Mononuclear cell (primary cell): ENCODE results near the gene DLX2. TPM values are rescaled to one million over a fixed set of nuclear protein-coding genes. Genes with fewer than 3 reads are reported as not detected.

Source experiments
- H3K27me3 ChIP-seq: 2 replicates; pipeline ENCODE4 v1.6.0; 2011; ENCODE audit warnings: low read length, control low read depth; ENCODE audit not compliant: insufficient read depth
- H3K4me1 ChIP-seq: 2 replicates; pipeline ENCODE4 v1.5.1; 2011; ENCODE audit warnings: mild to moderate bottlenecking, low read length, control low read depth; ENCODE audit not compliant: insufficient read depth
- H3K4me3 ChIP-seq: 2 replicates; pipeline ENCODE4 v1.5.1; 2011; ENCODE audit warnings: mild to moderate bottlenecking, low read length, moderate library complexity
- H3K9me3 ChIP-seq: 2 replicates; pipeline ENCODE4 v1.5.1; 2011; ENCODE audit warnings: low read depth, mild to moderate bottlenecking, control low read depth, low read length
- total RNA-seq: library from RNA; depleted of rRNA; stranded (reverse); fragments of >200 nt; gene quantifications from one replicate; pipeline ENCODE4 v1.2.3, GENCODE V29; 2012

The DLX2 gene
- total RNA-seq, 1 donor = not detected

GRCh38 chr2:172091761-172092566 lies 10.7 kb downstream of the DLX2 start:
- H3K9me3 ChIP-seq = no peaks in the 10 kb centered on the region
- H3K27me3 ChIP-seq = peaks cover 97% of the 10 kb centered on the region
- no peak overlapping the region for H3K4me3 ChIP-seq
- peaks cover 40% of the 10 kb centered on the region for H3K4me1 ChIP-seq

GRCh38 chr2:172091000-172091641 lies 11.6 kb downstream of the DLX2 start:
- H3K9me3 ChIP-seq = no peaks in the 10 kb centered on the region
- no peak overlapping the region for H3K4me3 ChIP-seq
- peaks cover 97% of the 10 kb centered on the region for H3K27me3 ChIP-seq
- peaks cover 40% of the 10 kb centered on the region for H3K4me1 ChIP-seq

- H3K4me1 ChIP-seq = peaks cover 40% of the 10 kb centered on the region
- no peak overlapping the region for H3K4me3 ChIP-seq
- H3K9me3 ChIP-seq = no peaks in the 10 kb centered on the region
- peaks cover 99% of the 10 kb centered on the region for H3K27me3 ChIP-seq
These were observed 12.4 kb downstream of the DLX2 start for GRCh38 chr2:172090044-172090961.

GRCh38 chr2:172089633-172090032 lies 13.1 kb downstream of the DLX2 start:
- Histone ChIP-seq H3K4me1 (peaks cover 40% of the 10 kb centered on the region), H3K9me3 (no peaks in the 10 kb centered on the region)

GRCh38 chr2:172089005-172089504 lies 13.6 kb downstream of the DLX2 start:
- no peaks in the 10 kb centered on the region for H3K9me3 ChIP-seq
- H3K4me1 ChIP-seq = peaks cover 40% of the 10 kb centered on the region
- H3K27me3 ChIP-seq = peaks cover 99% of the 10 kb centered on the region

More at GRCh38 chr2:172089633-172090032, 13.1 kb downstream of the DLX2 start:
- Histone ChIP-seq H3K27me3 (peaks cover 99% of the 10 kb centered on the region), H3K4me3 (no peak overlapping the region)

GRCh38 chr2:172088245-172089004 lies 14.3 kb downstream of the DLX2 start:
- H3K4me1 ChIP-seq = peaks cover 45% of the 10 kb centered on the region
- no peak overlapping the region for H3K4me3 ChIP-seq
- no peaks in the 10 kb centered on the region for H3K9me3 ChIP-seq
- peaks cover 99% of the 10 kb centered on the region for H3K27me3 ChIP-seq

More at GRCh38 chr2:172089005-172089504, 13.6 kb downstream of the DLX2 start:
- no peak overlapping the region for H3K4me3 ChIP-seq

GRCh38 chr2:172087780-172088244 lies 14.9 kb downstream of the DLX2 start:
- Histone ChIP-seq H3K4me3 (no peak overlapping the region), H3K9me3 (no peaks in the 10 kb centered on the region), H3K4me1 (peaks cover 51% of the 10 kb centered on the region)

GRCh38 chr2:172087207-172087779 lies 15.4 kb downstream of the DLX2 start:
- peaks cover 55% of the 10 kb centered on the region for H3K4me1 ChIP-seq
- H3K4me3 ChIP-seq = no peak overlapping the region
- H3K9me3 ChIP-seq = no peaks in the 10 kb centered on the region
- H3K27me3 ChIP-seq = peaks cover 99% of the 10 kb centered on the region

More at GRCh38 chr2:172087780-172088244, 14.9 kb downstream of the DLX2 start:
- H3K27me3 ChIP-seq = peaks cover 99% of the 10 kb centered on the region

GRCh38 chr2:172086241-172087206 lies 16.2 kb downstream of the DLX2 start:
- Histone ChIP-seq H3K9me3 (no peaks in the 10 kb centered on the region), H3K27me3 (peaks cover 99% of the 10 kb centered on the region), H3K4me3 (no peak overlapping the region), H3K4me1 (peaks cover 55% of the 10 kb centered on the region)

GRCh38 chr2:172085460-172086159 lies 17.1 kb downstream of the DLX2 start, which contains the start of gene DLX1:
Gene DLX1, plus strand, starts transcription at chr2:172085507. Its CDS starts 171 bp downstream, at chr2:172085678.
- Histone ChIP-seq H3K9me3 (no peaks in the 10 kb centered on the region), H3K4me3 (peak within 1 kb of the TSS; percentile 17), H3K27me3 (peaks cover 100% of the 10 kb centered on the region), H3K4me1 (peaks cover 62% of the 10 kb centered on the region)

GRCh38 chr2:172084645-172085459 lies 17.8 kb downstream of the DLX2 start:
- Histone ChIP-seq H3K27me3 (peaks cover 100% of the 10 kb centered on the region), H3K4me3 (peak overlapping the region; percentile 17), H3K4me1 (peaks cover 69% of the 10 kb centered on the region), H3K9me3 (no peaks in the 10 kb centered on the region)

- Histone ChIP-seq H3K9me3 (no peaks in the 10 kb centered on the region), H3K4me1 (peaks cover 69% of the 10 kb centered on the region), H3K27me3 (peaks cover 100% of the 10 kb centered on the region), H3K4me3 (no peak overlapping the region)
These were observed 18.4 kb downstream of the DLX2 start for GRCh38 chr2:172084395-172084644.
